K562 (cell line): Measurements from ENCODE around the gene YOD1. TPM values are rescaled to one million over a fixed set of nuclear protein-coding genes. Genes with fewer than 3 reads are reported as not detected.

Source experiments
- DACH1 ChIP-seq: fragments of 450-650 bp; IDR thresholded peaks from 2 replicates; pipeline ENCODE4 v1.6.1; 2018; ENCODE audit not compliant: partially characterized antibody
- JUN ChIP-seq, 2 experiments: sonication (generic) in 1 of 2; formaldehyde crosslinking in 1 of 2; IDR thresholded peaks; 2 replicates each; pipeline versions ENCODE4 v1.6.1 to v1.8.0; 2012 to 2022; ENCODE audit warnings: borderline replicate concordance in 2 of 2, mild to moderate bottlenecking in 2 of 2, improper control_type of control experiment in 1 of 2, low read depth in 1 of 2, low read length in 1 of 2, missing genetic modification reagents in 1 of 2
- JUND ChIP-seq, 2 experiments: IDR thresholded peaks; 2 replicates in 1 of 2; 3 replicates in 1 of 2; pipeline ENCODE4 v1.6.1; 2011; ENCODE audit warnings: borderline replicate concordance in 2 of 2, low read depth in 2 of 2, low read length in 2 of 2, improper control_type of control experiment in 1 of 2, missing biosample characterization in 1 of 2, missing genetic modification characterization in 1 of 2, missing genetic modification reagents in 1 of 2
- RBM14 ChIP-seq: fragments of 200-400 bp; formaldehyde crosslinking; IDR thresholded peaks from 2 replicates; pipeline ENCODE4 v1.6.1; 2018; ENCODE audit warnings: low read depth, mild to moderate bottlenecking, low read length, moderate library complexity, borderline replicate concordance; ENCODE audit not compliant: insufficient read depth
- ZEB2 ChIP-seq: fragments of 450-650 bp; IDR thresholded peaks from 2 replicates; pipeline ENCODE4 v1.6.1; 2016
- ZNF24 ChIP-seq: fragments of 450-650 bp; IDR thresholded peaks from 2 replicates; pipeline ENCODE4 v1.6.1; 2016
- ZNF444 ChIP-seq: fragments of 250-450 bp; sonication (Bioruptor Pico); IDR thresholded peaks from 2 replicates; pipeline ENCODE4 v1.4.0; 2020; ENCODE audit warnings: mild to moderate bottlenecking, moderate library complexity
- polyA plus RNA-seq, 8 experiments: library from polyadenylated mRNA; depleted of rRNA in 4 of 8; stranded (reverse) in 5 of 8; unstranded in 3 of 8; fragments of >200 nt; fragmentation: Nextera tagmentation in 2 of 8; fragmentation: Illumina TruSeq in 1 of 8; extraction: Ambion mirVana in 2 of 8; extraction: Trizol in 1 of 8; gene quantifications; 2 replicates each; pipeline versions ENCODE4 v1.2.1 to v1.2.3, GENCODE V29; 2011 to 2014; ENCODE audit warnings: inconsistent platforms in 1 of 8, missing spikeins in 1 of 8
- total RNA-seq, 7 experiments: library from RNA; depleted of rRNA in 6 of 7; stranded (reverse); fragments of >200 nt in 6 of 7; fragmentation: Illumina TruSeq in 2 of 7; extraction: Trizol in 2 of 7; gene quantifications; 2 replicates each; pipeline versions ENCODE4 v1.2.1 to v1.2.3, GENCODE V29; 2011 to 2021; ENCODE audit warnings: low replicate concordance in 1 of 7
- TF ChIP-seq, protein P1 (sequence below), 2 experiments: IDR thresholded peaks in 1 of 2; conservative IDR thresholded peaks in 1 of 2; 2 replicates each; pipeline ENCODE4 v1.6.1; 2016; ENCODE audit warnings: low read depth in 2 of 2, mild to moderate bottlenecking in 1 of 2, missing compliant biosample characterization in 1 of 2, missing genetic modification characterization in 1 of 2, moderate library complexity in 1 of 2
- TF ChIP-seq, protein P2 (sequence below): IDR thresholded peaks from 3 replicates; pipeline ENCODE4 v1.6.1; 2011; ENCODE audit warnings: borderline replicate concordance, mild to moderate bottlenecking; ENCODE audit not compliant: insufficient read length, insufficient read depth
- TF ChIP-seq, protein P3 (sequence below): fragments of 200-400 bp; formaldehyde crosslinking; IDR thresholded peaks from 2 replicates; pipeline ENCODE4 v1.6.1; 2017; ENCODE audit warnings: mild to moderate bottlenecking, low read depth, low read length, moderate library complexity
- TF ChIP-seq, protein P4 (sequence below), 2 experiments: fragments of 450-650 bp in 1 of 2; sonication (generic) in 1 of 2; formaldehyde crosslinking in 1 of 2; IDR thresholded peaks in 1 of 2; conservative IDR thresholded peaks in 1 of 2; 2 replicates each; pipeline versions ENCODE4 v1.6.1 to v1.8.1; 2016 to 2023; ENCODE audit warnings: mild to moderate bottlenecking in 2 of 2, moderate library complexity in 2 of 2, inconsistent platforms in 1 of 2, missing genetic modification reagents in 1 of 2
- TF ChIP-seq, protein P5 (sequence below): fragments of 450-650 bp; formaldehyde crosslinking; IDR thresholded peaks from 2 replicates; pipeline ENCODE4 v1.4.0; 2022; ENCODE audit warnings: missing genetic modification characterization

The YOD1 gene
- total and polyA plus RNA-seq, 9 of the 15 experiments (the other 6 are each of a cell fraction or from before 2014, with no cell fraction given): 18.2 to 78.1 (median 46.9) TPM

DNA sequence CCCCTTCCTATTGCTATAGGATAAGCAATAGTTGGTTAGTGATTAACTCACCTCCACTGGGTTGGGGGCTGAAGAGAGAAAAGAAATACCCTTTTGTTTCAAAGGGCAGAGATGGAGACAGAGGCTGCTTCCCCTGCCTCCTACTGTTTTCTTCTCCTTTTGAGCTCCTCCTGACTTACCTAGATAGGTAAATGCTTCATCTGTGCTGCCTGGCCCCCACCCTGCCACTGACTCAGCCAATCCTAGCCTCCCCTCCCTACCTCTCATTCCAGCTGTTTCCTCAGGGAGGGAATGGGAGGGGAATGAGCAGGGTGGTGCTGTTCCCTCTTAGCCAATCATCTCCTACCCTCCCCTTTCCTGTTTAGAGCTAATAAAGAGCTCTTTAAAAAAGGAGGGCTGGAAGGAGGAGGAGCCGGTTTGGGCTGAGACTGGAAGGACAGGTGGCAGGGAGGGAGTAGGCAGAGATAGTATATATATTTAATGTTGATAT lies 18.4 kb downstream of the YOD1 start, which contains the start of gene C1orf116 (continued):
- TF ChIP-seq, protein P1, sequence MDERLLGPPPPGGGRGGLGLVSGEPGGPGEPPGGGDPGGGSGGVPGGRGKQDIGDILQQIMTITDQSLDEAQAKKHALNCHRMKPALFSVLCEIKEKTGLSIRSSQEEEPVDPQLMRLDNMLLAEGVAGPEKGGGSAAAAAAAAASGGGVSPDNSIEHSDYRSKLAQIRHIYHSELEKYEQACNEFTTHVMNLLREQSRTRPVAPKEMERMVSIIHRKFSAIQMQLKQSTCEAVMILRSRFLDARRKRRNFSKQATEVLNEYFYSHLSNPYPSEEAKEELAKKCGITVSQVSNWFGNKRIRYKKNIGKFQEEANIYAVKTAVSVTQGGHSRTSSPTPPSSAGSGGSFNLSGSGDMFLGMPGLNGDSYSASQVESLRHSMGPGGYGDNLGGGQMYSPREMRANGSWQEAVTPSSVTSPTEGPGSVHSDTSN (CRISPR knock-in tag; IDR thresholded peaks at IDR 0.05; ENCODE audit: low read depth): no peak
- TF ChIP-seq, protein P1 (tag; conservative IDR thresholded peaks at IDR 0.05; ENCODE audit: low read depth): no peak
- TF ChIP-seq RBM14: no peak
- TF ChIP-seq, protein P2, sequence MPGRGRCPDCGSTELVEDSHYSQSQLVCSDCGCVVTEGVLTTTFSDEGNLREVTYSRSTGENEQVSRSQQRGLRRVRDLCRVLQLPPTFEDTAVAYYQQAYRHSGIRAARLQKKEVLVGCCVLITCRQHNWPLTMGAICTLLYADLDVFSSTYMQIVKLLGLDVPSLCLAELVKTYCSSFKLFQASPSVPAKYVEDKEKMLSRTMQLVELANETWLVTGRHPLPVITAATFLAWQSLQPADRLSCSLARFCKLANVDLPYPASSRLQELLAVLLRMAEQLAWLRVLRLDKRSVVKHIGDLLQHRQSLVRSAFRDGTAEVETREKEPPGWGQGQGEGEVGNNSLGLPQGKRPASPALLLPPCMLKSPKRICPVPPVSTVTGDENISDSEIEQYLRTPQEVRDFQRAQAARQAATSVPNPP: no peak
- peak; percentile 76 for TF ChIP-seq JUND (IDR thresholded peaks at IDR 0.05; ENCODE audit: borderline replicate concordance, low read depth, low read length)
- peak; percentile 47; the same call in 1 of the 3 replicates for TF ChIP-seq JUND (tag; IDR thresholded peaks at IDR 0.05; ENCODE audit: borderline replicate concordance, low read depth, low read length)
- no peak for TF ChIP-seq ZNF444 (CRISPR knock-in tag)
- 0 out of 2 replicates have a peak, but pooled peaks have one; percentile 25 for TF ChIP-seq JUN (IDR thresholded peaks at IDR 0.05; ENCODE audit: borderline replicate concordance, low read depth, low read length)
- no peak for TF ChIP-seq JUN (CRISPR knock-in tag; IDR thresholded peaks at IDR 0.05; ENCODE audit: borderline replicate concordance)
- TF ChIP-seq, protein P3, sequence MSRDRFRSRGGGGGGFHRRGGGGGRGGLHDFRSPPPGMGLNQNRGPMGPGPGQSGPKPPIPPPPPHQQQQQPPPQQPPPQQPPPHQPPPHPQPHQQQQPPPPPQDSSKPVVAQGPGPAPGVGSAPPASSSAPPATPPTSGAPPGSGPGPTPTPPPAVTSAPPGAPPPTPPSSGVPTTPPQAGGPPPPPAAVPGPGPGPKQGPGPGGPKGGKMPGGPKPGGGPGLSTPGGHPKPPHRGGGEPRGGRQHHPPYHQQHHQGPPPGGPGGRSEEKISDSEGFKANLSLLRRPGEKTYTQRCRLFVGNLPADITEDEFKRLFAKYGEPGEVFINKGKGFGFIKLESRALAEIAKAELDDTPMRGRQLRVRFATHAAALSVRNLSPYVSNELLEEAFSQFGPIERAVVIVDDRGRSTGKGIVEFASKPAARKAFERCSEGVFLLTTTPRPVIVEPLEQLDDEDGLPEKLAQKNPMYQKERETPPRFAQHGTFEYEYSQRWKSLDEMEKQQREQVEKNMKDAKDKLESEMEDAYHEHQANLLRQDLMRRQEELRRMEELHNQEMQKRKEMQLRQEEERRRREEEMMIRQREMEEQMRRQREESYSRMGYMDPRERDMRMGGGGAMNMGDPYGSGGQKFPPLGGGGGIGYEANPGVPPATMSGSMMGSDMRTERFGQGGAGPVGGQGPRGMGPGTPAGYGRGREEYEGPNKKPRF: no peak
- TF ChIP-seq, protein P4, sequence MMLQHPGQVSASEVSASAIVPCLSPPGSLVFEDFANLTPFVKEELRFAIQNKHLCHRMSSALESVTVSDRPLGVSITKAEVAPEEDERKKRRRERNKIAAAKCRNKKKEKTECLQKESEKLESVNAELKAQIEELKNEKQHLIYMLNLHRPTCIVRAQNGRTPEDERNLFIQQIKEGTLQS (IDR thresholded peaks at IDR 0.05): peak; percentile 30; the same call in 1 of the 2 replicates
- TF ChIP-seq, protein P4 (CRISPR knock-in tag; conservative IDR thresholded peaks at IDR 0.05): no peak
- TF ChIP-seq ZNF24: no peak
- TF ChIP-seq, protein P5, sequence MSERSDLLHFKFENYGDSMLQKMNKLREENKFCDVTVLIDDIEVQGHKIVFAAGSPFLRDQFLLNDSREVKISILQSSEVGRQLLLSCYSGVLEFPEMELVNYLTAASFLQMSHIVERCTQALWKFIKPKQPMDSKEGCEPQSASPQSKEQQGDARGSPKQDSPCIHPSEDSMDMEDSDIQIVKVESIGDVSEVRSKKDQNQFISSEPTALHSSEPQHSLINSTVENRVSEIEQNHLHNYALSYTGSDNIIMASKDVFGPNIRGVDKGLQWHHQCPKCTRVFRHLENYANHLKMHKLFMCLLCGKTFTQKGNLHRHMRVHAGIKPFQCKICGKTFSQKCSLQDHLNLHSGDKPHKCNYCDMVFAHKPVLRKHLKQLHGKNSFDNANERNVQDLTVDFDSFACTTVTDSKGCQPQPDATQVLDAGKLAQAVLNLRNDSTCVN (CRISPR knock-in tag): no peak
- peak; percentile 88 for TF ChIP-seq ZEB2
- peak; percentile 94 for TF ChIP-seq DACH1
